IMR-90 (cell line): ENCODE measurements around the gene CPXM2. TPM values are rescaled to one million over a fixed set of nuclear protein-coding genes. Genes with fewer than 3 reads are reported as not detected.

ENCODE experiments used
- ATAC-seq: fragments of 200-7000 bp; cut with Tn5 transposase; 2 replicates; pipeline ENCODE4 v1.9.1; 2020; ENCODE audit warnings: low read depth, mild to moderate bottlenecking, moderate library complexity
- BruUV-seq: library from RNA; stranded (reverse); fragments of 400-500 nt; replicated peaks from 2 replicates; lab custom pipeline; 2021; lab: Mats Ljungman, UMichigan
- CTCF ChIA-PET: fragments of 300-600 bp; formaldehyde crosslinking; extraction: SDS; loops from one replicate; lab custom pipeline; 2021; ENCODE audit warnings: antibody characterized with exemption; lab: Yijun Ruan, JAX
- POLR2A ChIA-PET: fragments of 300-600 bp; sonication (Branson Sonifier 250); formaldehyde crosslinking; loops from one replicate; lab custom pipeline; 2022; ENCODE audit warnings: antibody characterized with exemption; ENCODE audit not compliant: unreplicated experiment; lab: Charles Lee
- DNase-seq: peaks from one replicate; pipeline ENCODE4 v3.0.0; 2013
- H2AFZ ChIP-seq: replicated peaks from 2 replicates; pipeline ENCODE3; 2013; ENCODE audit warnings: low read length, mild to moderate bottlenecking; ENCODE audit not compliant: poor library complexity
- H2AK5ac ChIP-seq: 2 replicates; pipeline ENCODE4 v1.6.1; 2013; ENCODE audit warnings: low read depth, low read length, inconsistent platforms
- H2AK9ac ChIP-seq: replicated peaks from 2 replicates; pipeline ENCODE3; 2013; ENCODE audit warnings: mild to moderate bottlenecking, low read depth, low read length, moderate library complexity; ENCODE audit not compliant: poor library complexity
- H2BK120ac ChIP-seq: 2 replicates; pipeline ENCODE4 v1.6.1; 2013; ENCODE audit warnings: low read depth, low read length, inconsistent platforms
- H2BK15ac ChIP-seq: 3 replicates; pipeline ENCODE4 v1.6.1; 2013; ENCODE audit warnings: low read depth, low read length, inconsistent platforms
- H2BK20ac ChIP-seq: 2 replicates; pipeline ENCODE4 v1.6.1; 2013; ENCODE audit warnings: low read depth, mild to moderate bottlenecking, inconsistent platforms, low read length, moderate library complexity
- H2BK5ac ChIP-seq: 2 replicates; pipeline ENCODE4 v1.6.1; 2013; ENCODE audit warnings: mild to moderate bottlenecking, low read depth, low read length, inconsistent platforms; ENCODE audit not compliant: poor library complexity, severe bottlenecking
- H3K14ac ChIP-seq: replicated peaks from 2 replicates; pipeline ENCODE4 v1.6.1; 2013; ENCODE audit warnings: low read depth, low read length, inconsistent platforms
- H3K18ac ChIP-seq: 2 replicates; pipeline ENCODE4 v1.6.1; 2013; ENCODE audit warnings: low read depth, low read length, control low read depth
- H3K23ac ChIP-seq: 2 replicates; pipeline ENCODE4 v1.6.1; 2013; ENCODE audit warnings: low read depth, low read length, inconsistent platforms
- H3K27ac ChIP-seq: 2 replicates; pipeline ENCODE4 v1.5.1; 2013; ENCODE audit warnings: mild to moderate bottlenecking, control low read depth, low read length; ENCODE audit not compliant: insufficient read depth
- H3K27me3 ChIP-seq: 2 replicates; pipeline ENCODE4 v1.6.1; 2013; ENCODE audit warnings: low read length; ENCODE audit not compliant: control insufficient read depth, insufficient read depth
- H3K36me3 ChIP-seq: 2 replicates; pipeline ENCODE4 v1.6.1; 2013; ENCODE audit warnings: low read length, mixed read lengths; ENCODE audit not compliant: control insufficient read depth, insufficient read depth
- H3K4ac ChIP-seq: 2 replicates; pipeline ENCODE4 v1.6.1; 2013; ENCODE audit warnings: low read depth, low read length, inconsistent platforms
- H3K4me1 ChIP-seq: 2 replicates; pipeline ENCODE4 v1.6.1; 2013; ENCODE audit warnings: low read length, mixed read lengths; ENCODE audit not compliant: control insufficient read depth, insufficient read depth
- H3K4me2 ChIP-seq: 2 replicates; pipeline ENCODE4 v1.6.1; 2013; ENCODE audit warnings: low read depth, mild to moderate bottlenecking, control low read depth, low read length, moderate library complexity
- H3K4me3 ChIP-seq: 2 replicates; pipeline ENCODE4 v1.5.1; 2013; ENCODE audit warnings: low read depth, mild to moderate bottlenecking, control low read depth, low read length, moderate library complexity; ENCODE audit not compliant: insufficient read depth
- H3K56ac ChIP-seq: 2 replicates; pipeline ENCODE4 v1.6.1; 2013; ENCODE audit warnings: low read length, inconsistent platforms; ENCODE audit not compliant: insufficient read depth; ENCODE audit errors: extremely low read depth
- H3K79me1 ChIP-seq, 2 experiments: 2 replicates each; pipeline ENCODE4 v1.6.1; 2013; ENCODE audit warnings: low read length in 2 of 2, inconsistent platforms in 1 of 2, low read depth in 1 of 2
- H3K9ac ChIP-seq: 2 replicates; pipeline ENCODE4 v1.6.1; 2013; ENCODE audit warnings: low read depth, low read length, control low read depth
- H3K9me1 ChIP-seq: 2 replicates; pipeline ENCODE4 v1.6.1; 2013; ENCODE audit warnings: low read length, inconsistent platforms; ENCODE audit not compliant: insufficient read depth
- H3K9me3 ChIP-seq: 2 replicates; pipeline ENCODE4 v1.6.1; 2013; ENCODE audit warnings: low read length; ENCODE audit not compliant: control insufficient read depth, insufficient read depth
- H4K20me1 ChIP-seq: 2 replicates; pipeline ENCODE4 v1.6.1; 2013; ENCODE audit warnings: low read length, inconsistent platforms; ENCODE audit not compliant: insufficient read depth
- H4K5ac ChIP-seq: 2 replicates; pipeline ENCODE4 v1.6.1; 2013; ENCODE audit warnings: mild to moderate bottlenecking, low read depth, low read length, control low read depth
- H4K8ac ChIP-seq, 2 experiments: 2 replicates each; pipeline ENCODE4 v1.6.1; 2013; ENCODE audit warnings: low read depth in 2 of 2, low read length in 2 of 2, control low read depth in 1 of 2, inconsistent platforms in 1 of 2
- H4K91ac ChIP-seq: 2 replicates; pipeline ENCODE4 v1.6.1; 2013; ENCODE audit warnings: low read depth, low read length, inconsistent platforms; ENCODE audit not compliant: insufficient read depth
- BHLHE40 ChIP-seq: fragments of 150-350 bp; IDR thresholded peaks from 2 replicates; pipeline ENCODE4 v1.6.1; 2016; ENCODE audit warnings: mild to moderate bottlenecking, low read depth, low read length
- CHD1 ChIP-seq: IDR thresholded peaks from 2 replicates; pipeline ENCODE4 v1.6.1; 2012; ENCODE audit warnings: low read depth, low read length, improper control_type of control experiment
- ELK1 ChIP-seq: fragments of 150-350 bp; IDR thresholded peaks from 2 replicates; pipeline ENCODE4 v1.6.1; 2016; ENCODE audit warnings: low read depth, mild to moderate bottlenecking, low read length, moderate library complexity, borderline replicate concordance
- MAFK ChIP-seq: IDR thresholded peaks from 2 replicates; pipeline ENCODE4 v1.6.1; 2012; ENCODE audit warnings: low read depth, low read length, improper control_type of control experiment
- MAZ ChIP-seq: IDR thresholded peaks from 2 replicates; pipeline ENCODE4 v1.6.1; 2012; ENCODE audit warnings: low read depth, mild to moderate bottlenecking, low read length, improper control_type of control experiment, moderate library complexity, borderline replicate concordance
- POLR2A ChIP-seq: IDR thresholded peaks from 2 replicates; pipeline ENCODE4 v1.6.1; 2012; ENCODE audit warnings: mild to moderate bottlenecking, low read depth, low read length
- RFX5 ChIP-seq: IDR thresholded peaks from 2 replicates; pipeline ENCODE4 v1.8.0; 2012; ENCODE audit warnings: low read depth, mild to moderate bottlenecking, low read length, moderate library complexity
- WGBS, 2 experiments: methylation state at CpG; one replicate each; pipeline versions ENCODE4 v1.1.5 to v1.1.7; 2013; ENCODE audit warnings: missing lambda C conversion rate in 2 of 2; ENCODE audit not compliant: insufficient read length in 1 of 2; ENCODE audit errors: extremely low coverage in 2 of 2; 5-methylcytosine and 5-hydroxymethylcytosine counted together
- dilution Hi-C: fragments of 300-500 bp; cut with HindIII; formaldehyde crosslinking; loops from one replicate; pipeline ENCODE4 v1.14.3; 2018; ENCODE audit warnings: low sequenced_read_pairs; ENCODE audit not compliant: unreplicated experiment
- in situ Hi-C: fragments of 300-500 bp; cut with MboI; formaldehyde crosslinking; loops from 3 replicates; pipeline ENCODE4 v1.14.3; 2019; ENCODE audit warnings: low sequenced_read_pairs, inconsistent platforms, mixed read lengths
- intact Hi-C: fragments of 100-400 bp; cut with micrococcal nuclease; formaldehyde crosslinking; loops from 2 replicates; pipeline ENCODE4 v1.10.0; 2022
- polyA plus RNA-seq, 3 experiments: library from polyadenylated mRNA; depleted of rRNA; stranded (reverse); fragments of >200 nt; gene quantifications; 2 replicates each; pipeline ENCODE4 v1.2.3, GENCODE V29; 2012; ENCODE audit warnings: low replicate concordance in 1 of 3
- total RNA-seq: library from RNA; depleted of rRNA; stranded (reverse); fragments of >200 nt; gene quantifications from 2 replicates; pipeline ENCODE4 v1.2.3, GENCODE V29; 2012

CPXM2 gene
- total and polyA plus RNA-seq, 2 of the 4 experiments (the other 2 are of a cell fraction): not detected

DNA sequence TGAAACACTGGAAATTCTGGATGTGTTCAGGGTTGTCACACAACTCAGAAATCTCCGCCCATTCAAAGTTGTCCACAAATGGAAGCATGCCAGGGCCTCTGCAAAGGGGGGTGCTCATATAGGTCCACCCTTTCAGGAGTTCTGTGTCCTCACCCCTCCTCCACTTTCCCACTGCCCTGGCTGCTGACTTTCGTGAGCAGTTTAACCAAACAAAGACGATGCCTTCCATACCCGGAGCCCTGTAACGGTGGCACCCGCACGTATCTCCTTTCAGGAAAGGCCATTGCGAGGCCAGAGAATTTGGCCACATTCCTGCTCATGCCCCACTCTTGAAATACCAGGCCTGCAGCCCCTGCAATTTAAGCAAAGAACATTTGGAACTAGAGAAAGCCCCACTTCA is 1.4 kb downstream of the CPXM2 start:
- no peak overlapping the region for H3K27ac ChIP-seq
- H3K14ac ChIP-seq: no peak overlapping the region
- in situ Hi-C loops: no loop called here
- no peak for DNase-seq
- H3K23ac ChIP-seq: no peak overlapping the region
- H3K27me3 ChIP-seq: no peaks in the 10 kb centered on the region
- intact Hi-C loops: no loop called here
- no peak overlapping the region for H4K5ac ChIP-seq
- no peak overlapping the region for H3K4ac ChIP-seq
- no peak overlapping the region for H4K8ac ChIP-seq
- H2AK5ac ChIP-seq: no peak overlapping the region
- no TSS peak for BruUV-seq
- ATAC-seq: no peak
- no peaks in the 10 kb centered on the region for H3K4me1 ChIP-seq
- H3K9me1 ChIP-seq: no peaks in the 10 kb centered on the region
- no peak overlapping the region for H3K4me3 ChIP-seq
- H4K20me1 ChIP-seq: no peaks in the 10 kb centered on the region
- 24% methylated on average over 5 of the region's 8 CpGs; no CpG with 5 or more reads in 1 of the 2 experiments for WGBS, 2 experiments
- H2AK9ac ChIP-seq: no peak overlapping the region
- POLR2A ChIA-PET: no interaction called here
- CTCF ChIA-PET: no interaction called here
- H3K36me3 ChIP-seq: no peaks in the 10 kb centered on the region
- H3K4me2 ChIP-seq: no peak overlapping the region
- no peak for TF ChIP-seq ELK1
- no peak for TF ChIP-seq MAFK
- no peak for TF ChIP-seq POLR2A
- TF ChIP-seq MAZ: no peak
- no peak for TF ChIP-seq CHD1
- TF ChIP-seq RFX5: no peak
- no peak for TF ChIP-seq BHLHE40
- no peak overlapping the region for H2AFZ ChIP-seq
- H3K56ac ChIP-seq: no peak overlapping the region
- H2BK120ac ChIP-seq: no peak overlapping the region
- dilution Hi-C loops: no loop called here
- no peak overlapping the region for H3K18ac ChIP-seq
- H4K91ac ChIP-seq: no peak overlapping the region
- H2BK20ac ChIP-seq: no peak overlapping the region
- no peak overlapping the region for H2BK15ac ChIP-seq
- no peak overlapping the region for H2BK5ac ChIP-seq
- no peaks in the 10 kb centered on the region for H3K79me1 ChIP-seq
- H3K9ac ChIP-seq: no peak overlapping the region
- peaks cover 32% of the 10 kb centered on the region for H3K9me3 ChIP-seq
